HUDEP-2 (cell line): Measurements from ENCODE around the gene BICD1.

Experiments
- DNase-seq, 76 experiments: peaks; one replicate each; lab custom pipeline; 2025; ENCODE audit not compliant: unreplicated experiment in 76 of 76; lab: John Stamatoyannopoulos, UW

The BICD1 gene

GRCh38 chr12:32312049-32312670 lies 205.5 kb downstream of the BICD1 start:
- DNase-seq = peak in 17 of 76 experiments; percentile 5 to 41 (median 18)

GRCh38 chr12:32322354-32322753 lies 215.7 kb downstream of the BICD1 start:
- no peak for DNase-seq

- no peak for DNase-seq
Observed at GRCh38 chr12:32331133-32331532, 224.5 kb downstream of the BICD1 start.

- DNase-seq = no peak
Observed at GRCh38 chr12:32332446-32332845, 225.8 kb downstream of the BICD1 start.

GRCh38 chr12:32334371-32334777 lies 227.7 kb downstream of the BICD1 start:
- DNase-seq = no peak

- DNase-seq = no peak
Observed at GRCh38 chr12:32336261-32336660, 229.6 kb downstream of the BICD1 start.

GRCh38 chr12:32343496-32343895 lies 236.8 kb downstream of the BICD1 start:
- DNase-seq = no peak

GRCh38 chr12:32344047-32344446 lies 237.4 kb downstream of the BICD1 start:
- no peak for DNase-seq

GRCh38 chr12:32353540-32353939 lies 246.9 kb downstream of the BICD1 start:
- no peak for DNase-seq

- DNase-seq = peak in 1 of 76 experiments; percentile 2
Observed at GRCh38 chr12:32357601-32358249, 251.1 kb downstream of the BICD1 start.

GRCh38 chr12:32360956-32361355 lies 254.3 kb downstream of the BICD1 start:
- DNase-seq = peak in 8 of 76 experiments; percentile 3 to 49 (median 19)

- no peak for DNase-seq
Observed at GRCh38 chr12:32362892-32363291, 256.2 kb downstream of the BICD1 start.

GRCh38 chr12:32365473-32366064 lies 258.9 kb downstream of the BICD1 start:
- peak in 48 of 76 experiments; percentile 4 to 74 (median 30) for DNase-seq

GRCh38 chr12:32366714-32367113 lies 260.1 kb downstream of the BICD1 start:
- DNase-seq = no peak

- DNase-seq = no peak
Observed at GRCh38 chr12:32367381-32367780, 260.7 kb downstream of the BICD1 start.

- DNase-seq = no peak
Observed at GRCh38 chr12:32369202-32369601, 262.6 kb downstream of the BICD1 start.

- DNase-seq = peak in 1 of 76 experiments; percentile 4
Observed at GRCh38 chr12:32377344-32378055, 270.9 kb downstream of the BICD1 start.

GRCh38 chr12:32379213-32379612 lies 272.6 kb downstream of the BICD1 start:
- DNase-seq = no peak

GRCh38 chr12:32379667-32380066 lies 273.0 kb downstream of the BICD1 start:
- no peak for DNase-seq

- no peak for DNase-seq
Observed at GRCh38 chr12:32382226-32382625, 275.6 kb downstream of the BICD1 start.

GRCh38 chr12:32390572-32391219 lies 284.0 kb downstream of the BICD1 start:
- peak in 14 of 76 experiments; percentile 7 to 65 (median 20) for DNase-seq
